NCI-H82 treated with DMSO at 0.1 percent for 48 hours (cell line): ENCODE data around the gene TPPP.
"Not testable (repeated sequence)": the region's sequence is repeated elsewhere in the genome, so short reads cannot be mapped to it uniquely, and the experiment has no call there.

Experiments used
- DNase-seq: peaks from one replicate; lab custom pipeline; 2025; ENCODE audit not compliant: unreplicated experiment; lab: John Stamatoyannopoulos, UW

Gene TPPP

DNA sequence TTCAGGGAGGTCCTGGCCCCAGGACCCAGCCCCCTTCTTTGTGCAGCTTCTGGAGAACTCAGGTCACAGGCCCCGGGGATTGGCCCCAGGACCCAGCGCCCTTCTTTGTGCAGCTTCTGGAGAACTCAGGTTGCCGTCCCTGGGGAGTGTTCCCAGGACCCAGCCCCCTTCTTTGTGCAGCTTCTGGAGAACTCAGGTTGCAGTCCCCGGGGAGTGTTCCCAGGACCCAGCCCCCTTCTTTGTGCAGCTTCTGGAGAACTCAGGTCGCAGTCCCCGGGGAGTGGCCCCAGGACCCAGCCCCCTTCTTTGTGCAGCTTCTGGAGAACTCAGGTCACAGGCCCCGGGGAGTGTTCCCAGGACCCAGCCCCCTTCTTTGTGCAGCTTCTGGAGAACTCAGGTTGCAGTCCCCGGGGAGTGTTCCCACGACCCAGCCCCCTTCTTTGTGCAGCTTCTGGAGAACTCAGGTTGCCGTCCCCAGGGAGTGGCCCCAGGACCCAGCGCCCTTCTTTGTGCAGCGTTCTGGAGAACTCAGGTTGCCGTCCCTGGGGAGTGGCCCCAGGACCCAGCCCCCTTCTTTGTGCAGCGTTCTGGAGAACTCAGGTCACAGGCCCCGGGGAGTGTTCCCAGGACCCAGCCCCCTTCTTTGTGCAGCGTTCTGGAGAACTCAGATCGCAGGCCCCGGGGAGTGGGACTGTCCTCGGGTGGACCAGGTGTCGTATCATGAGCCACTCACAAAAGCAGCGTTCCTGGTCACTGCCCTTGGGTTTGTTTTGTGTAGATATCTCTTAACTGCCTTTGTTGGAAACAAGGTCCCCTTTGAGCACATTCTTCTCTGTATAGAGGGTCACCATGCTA lies 64.6 kb downstream of the TPPP start:
- DNase-seq: not testable (repeated sequence)

DNA sequence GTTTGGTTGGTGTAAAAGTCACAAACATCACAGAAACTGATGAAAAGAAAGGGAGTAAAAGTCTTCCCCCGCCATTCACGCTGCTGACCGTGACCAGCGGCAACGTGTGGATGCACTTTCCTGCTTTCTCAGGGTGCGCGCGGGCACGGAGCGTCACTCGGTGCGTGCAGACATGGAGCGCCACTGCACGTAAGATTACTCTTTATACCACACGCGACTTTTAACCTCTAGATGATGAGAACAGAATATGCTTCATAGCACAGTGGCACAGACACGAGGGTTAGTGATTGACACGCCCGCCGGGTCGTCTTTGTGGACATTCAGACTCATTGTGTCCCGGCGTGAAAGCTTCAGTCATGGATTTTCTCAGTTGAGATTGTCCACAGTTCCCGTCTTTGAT lies 65.3 kb downstream of the TPPP start:
- no peak for DNase-seq

DNA sequence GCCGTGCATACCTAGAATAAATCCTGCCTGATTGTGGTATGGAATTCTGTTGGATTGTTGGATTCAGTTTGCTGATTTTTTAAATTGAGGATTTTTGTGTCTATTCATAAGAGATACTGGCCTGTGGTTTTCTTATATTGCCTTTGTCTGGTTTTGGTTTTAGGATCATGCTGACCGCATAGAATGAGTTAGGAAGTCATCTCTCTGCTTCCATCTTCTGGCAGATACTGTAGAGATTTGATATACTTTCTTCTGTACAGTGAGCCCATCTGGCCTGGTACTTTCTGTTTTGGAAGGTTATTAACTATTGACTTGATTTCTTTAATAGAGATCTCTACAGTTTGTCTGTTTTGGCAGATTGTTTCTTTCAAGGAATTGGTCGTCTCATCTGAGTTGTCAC lies 66.3 kb downstream of the TPPP start:
- no peak for DNase-seq

DNA sequence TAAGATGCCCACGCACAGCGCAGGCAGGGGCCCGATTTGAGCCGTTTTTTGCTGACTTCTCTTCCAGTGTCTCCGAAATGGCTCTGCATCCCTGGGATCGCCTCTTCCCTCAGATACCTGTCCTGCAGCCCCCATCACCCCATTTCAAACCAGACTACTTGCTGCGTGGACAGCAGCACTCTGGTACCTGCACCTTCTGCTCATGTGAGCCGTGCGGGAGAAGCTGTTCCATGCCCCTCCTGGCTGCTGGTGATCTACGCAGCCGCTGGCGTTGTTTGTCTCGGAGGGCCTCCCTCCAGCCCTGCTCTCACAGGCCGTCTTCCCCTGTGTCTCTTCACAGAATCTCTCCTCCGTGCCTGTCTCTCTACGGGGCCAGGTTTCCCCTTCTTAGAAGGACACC lies 67.6 kb downstream of the TPPP start:
- no peak for DNase-seq

DNA sequence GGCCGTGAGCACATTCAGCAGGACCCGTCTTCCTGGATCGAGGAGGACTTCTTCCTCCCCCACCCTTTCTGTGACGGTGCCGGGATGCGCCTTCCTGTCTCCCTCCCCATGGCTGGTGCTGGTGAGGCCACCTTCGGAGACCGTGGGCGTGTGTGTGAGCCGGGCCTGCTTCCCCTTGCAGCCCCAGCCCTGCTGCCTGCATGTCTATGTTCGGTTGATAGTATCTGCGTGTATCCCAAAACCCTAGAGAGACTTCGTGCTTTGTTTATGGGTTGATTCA lies 68.3 kb downstream of the TPPP start:
- DNase-seq: no peak

DNA sequence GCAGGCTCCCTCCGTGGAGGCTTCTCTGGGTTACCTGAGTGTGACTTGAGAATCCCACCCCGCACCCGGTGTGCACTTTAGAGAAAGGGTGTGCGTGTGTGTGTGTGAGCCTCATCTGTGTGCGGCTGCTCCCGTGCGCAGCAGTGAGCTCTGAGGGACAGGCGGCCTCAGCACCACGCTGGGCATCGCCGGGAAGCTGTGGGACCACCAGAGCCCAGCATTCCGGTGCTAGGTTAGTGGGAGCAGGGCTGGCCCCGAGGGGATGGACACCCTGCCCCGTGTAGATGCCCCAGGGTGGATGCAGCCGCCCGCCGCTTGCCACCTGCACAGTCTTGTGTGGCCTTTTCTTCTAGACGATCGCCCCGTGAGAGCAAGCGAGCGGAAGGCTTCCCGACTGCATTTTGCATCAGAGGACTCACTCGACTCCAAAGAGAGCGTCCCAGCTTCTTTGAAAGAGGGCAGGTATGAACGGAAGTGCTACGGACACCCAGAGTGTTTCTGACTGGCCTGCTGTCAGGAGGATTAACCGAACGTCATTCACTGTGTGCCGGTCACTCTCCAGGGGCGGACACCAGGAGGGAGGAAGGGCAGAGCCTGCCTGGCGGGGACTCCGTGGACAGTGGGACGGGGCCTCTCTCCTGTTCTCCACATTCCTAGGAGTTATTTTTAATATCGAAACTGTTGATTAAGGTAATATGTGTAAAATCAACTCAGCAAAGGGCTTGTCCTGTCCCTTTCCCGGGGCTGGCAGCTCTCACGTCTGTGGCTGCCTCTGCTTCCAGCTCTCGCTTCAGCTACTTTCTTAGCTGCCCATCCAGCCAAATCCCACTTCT lies 68.8 kb downstream of the TPPP start:
- DNase-seq: no peak

DNA sequence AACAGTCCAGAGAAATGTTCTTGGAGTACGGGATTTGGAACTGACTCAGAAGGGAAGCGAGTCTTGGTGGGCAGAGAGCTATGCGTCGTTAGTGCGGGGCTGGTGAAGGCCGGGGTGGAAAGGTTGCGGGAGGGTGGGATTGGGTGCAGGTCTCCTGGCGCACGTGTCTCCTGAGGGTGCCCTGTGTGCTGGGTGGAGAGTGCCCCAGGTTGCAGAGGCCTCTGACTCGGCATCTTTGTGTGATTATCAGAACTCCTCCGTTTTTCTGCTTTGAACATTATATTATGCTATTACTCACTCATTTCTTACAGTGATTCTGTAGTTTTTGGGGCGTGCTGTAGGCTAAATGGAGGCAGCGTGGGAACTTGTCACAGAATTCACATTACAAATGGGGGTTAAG lies 69.6 kb downstream of the TPPP start:
- no peak for DNase-seq

DNA sequence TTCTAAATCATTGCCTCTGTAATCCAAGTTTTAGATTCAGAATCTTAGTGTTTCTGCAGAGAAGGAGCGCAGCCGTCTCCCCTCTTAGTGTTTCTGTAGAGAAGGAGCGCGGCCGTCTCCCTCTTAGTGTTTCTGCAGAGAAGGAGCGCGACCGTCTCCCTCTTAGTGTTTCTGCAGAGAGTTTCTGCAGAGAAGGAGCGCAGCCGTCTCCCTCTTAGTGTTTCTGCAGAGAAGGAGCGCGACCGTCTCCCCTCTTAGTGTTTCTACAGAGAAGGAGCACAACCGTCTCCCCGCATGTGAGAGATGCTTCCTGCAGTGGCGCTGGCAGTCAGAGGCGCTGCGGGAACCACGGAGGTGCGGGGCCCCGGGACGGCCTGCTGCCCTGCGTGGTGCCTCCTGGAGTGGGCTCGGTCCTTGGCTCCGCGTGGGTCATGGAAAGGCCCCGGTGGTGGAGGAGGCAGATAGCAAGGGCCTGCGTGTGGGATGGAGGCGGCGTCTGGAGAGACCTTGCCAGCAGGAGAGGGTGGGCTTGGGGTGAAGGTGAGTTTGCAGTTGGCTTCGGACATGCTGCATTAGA lies 70.1 kb downstream of the TPPP start:
- DNase-seq: no peak

DNA sequence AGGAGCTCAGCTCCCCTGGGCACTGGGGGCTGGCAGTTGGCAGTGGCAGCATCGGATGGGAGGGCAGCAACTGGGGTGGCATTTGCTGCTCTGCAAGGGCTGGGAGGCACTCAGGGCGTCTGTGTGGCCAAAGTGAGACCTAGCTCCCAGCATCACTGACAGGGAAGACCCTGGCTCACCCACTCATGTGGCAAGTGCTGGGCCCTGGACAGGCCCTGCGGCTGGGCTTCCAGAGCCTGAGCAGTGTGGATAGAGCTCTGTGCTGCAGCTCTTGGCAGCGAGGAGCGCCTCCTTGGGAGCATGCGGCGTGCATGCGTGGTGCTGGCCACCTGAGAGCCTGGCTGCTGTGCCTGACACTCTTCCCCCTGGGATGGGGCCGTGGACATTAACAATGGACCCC lies 70.8 kb downstream of the TPPP start:
- DNase-seq: no peak

DNA sequence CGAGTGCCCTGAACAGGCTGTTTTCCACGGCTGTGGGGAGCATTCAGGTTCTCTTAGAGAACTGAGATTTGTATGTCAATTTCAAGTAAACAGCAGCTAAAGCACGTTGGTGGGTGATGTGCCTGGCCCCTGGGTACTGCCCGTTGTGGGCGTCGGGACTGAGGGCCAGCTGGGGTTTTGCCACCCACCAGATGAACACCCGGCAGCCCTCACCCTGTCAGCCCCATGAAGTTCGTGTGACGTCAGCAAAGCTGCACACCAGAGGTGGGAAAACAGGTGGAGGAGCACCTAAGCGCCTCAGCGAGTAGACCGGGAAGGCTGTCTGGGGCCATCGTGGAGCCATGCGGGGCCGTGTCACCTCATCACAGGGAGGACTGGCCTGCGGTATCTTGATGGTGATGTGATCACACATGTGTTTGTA lies 71.8 kb downstream of the TPPP start:
- no peak for DNase-seq

DNA sequence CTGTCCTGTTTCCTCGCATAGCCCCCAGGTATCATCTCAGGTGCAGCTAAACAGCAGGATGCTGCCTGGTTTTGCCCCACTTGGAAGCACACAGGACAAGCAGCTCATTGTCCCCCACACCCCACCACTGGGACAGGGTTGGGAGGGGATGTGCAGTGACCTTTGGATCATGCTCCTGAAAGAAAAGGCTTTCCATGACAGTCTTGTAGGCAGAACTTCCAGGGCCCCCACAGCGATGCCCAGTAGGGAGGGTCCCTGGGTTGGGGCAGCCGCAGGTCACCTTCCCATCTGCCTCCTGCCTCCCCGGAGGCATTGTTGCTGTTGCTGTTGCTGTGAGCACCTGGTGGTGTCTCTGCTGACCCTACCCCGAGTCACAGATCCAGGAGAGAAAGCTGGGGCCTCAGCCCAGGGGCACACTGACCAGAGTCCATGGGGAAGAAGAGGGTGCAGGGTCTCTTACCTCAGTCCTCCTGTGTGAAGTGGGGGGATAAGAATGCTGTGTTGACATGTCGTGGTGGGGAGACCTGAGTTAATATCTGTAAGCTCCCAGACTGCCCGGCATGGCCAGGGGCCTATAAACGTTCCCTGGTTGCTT lies 72.5 kb downstream of the TPPP start:
- DNase-seq: no peak

DNA sequence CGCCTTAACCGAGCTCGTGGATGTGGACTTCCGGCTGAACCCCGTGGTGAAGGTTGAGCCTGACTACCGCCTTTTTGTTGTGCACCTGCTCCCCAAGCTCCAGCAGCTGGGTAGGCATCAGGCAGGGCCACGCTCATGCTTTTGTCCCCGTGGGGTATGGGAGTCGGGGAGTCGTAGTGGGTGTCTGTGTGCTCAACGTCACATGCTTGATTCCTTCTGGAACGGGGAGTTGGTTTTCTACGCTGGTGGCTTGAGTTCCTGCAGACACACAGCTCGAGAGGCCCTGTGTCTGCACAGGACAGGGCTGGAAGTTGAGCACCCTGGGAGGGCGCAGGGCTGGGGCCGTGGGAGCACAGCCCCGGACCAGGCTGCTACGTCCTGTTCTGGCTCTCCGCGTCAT lies 73.0 kb downstream of the TPPP start:
- DNase-seq: no peak

DNA sequence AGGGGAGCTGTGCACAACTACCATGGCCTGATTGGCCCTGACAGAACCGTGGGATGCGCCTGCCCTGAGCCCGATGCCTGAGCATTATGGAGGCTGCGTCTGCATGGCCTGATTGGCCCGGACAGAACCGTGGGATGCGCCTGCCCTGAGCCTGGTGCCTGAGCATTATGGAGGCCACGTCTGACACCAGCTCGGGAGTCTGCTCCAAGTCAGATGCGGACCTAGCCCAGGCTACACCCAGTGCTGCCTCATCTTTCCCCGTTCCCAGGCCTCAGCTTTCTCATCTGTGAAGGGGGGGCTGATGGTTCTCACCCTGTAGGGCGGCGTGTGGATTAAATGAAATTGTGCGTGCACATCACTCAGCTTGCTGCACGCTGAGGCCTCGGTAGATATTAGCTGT lies 73.7 kb downstream of the TPPP start:
- no peak for DNase-seq

DNA sequence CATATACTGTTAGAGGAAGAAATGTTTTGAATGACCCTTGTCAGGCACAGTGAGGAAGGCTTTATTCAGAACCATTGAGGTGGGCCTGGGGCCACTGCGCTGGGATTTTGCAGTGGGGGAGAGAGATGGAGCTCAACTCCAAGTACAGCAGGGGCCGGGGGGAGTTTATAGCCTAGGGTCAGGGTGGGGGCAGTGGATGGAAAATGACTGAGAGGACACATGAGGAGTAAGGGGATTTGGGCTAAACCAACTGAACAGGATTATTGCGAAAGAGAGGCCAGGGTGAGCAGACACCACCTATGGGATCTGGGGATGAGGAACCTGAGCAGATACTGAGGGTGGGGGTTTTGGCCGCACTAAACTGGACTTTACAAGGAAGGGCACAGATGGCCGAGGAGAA lies 74.7 kb downstream of the TPPP start:
- DNase-seq: no peak

DNA sequence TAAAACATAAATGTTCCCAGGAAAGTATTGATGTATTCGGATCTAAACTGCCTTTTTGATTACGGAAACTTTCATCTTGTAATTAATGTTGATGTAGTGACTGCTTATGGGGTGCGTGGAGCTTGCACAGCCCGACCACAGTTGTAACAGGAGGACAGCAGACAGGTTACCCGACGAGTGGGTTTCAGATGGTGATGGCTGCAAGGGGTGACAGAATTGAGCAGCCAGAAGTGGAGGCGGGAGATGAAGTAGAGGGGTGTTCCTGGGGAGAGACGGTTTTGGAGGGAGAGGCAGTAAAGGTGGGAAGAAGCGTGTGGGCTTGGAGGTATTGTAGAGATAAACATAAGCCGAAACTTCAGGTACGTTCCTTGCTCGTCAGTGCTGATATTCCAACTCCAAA lies 75.3 kb downstream of the TPPP start:
- no peak for DNase-seq

DNA sequence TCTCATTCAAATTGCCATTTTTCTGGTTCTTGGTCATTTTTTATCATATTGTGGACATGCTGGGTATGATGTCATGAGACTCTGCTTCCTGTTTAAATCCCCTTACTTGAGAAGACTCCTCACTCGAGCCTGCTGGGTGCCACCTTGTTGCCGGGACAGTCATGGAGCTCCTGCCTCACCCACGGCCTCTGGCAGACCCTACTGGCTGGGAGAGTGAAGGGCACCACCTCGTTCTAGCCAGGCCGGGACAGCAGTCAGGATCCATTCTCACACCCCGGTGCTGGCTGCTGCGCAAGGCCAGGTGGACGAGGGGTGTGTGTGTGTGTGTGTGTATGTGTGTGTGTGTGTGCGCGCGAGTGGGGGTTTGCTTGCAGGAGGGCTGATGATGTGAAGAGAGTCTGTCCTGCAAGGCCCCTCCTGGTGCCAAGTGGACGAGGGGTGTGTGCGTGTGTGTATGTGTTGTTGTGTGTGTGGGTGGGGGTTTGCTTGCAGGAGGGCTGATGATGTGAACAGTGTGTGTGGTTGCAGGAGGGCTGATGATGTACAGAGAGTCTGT lies 76.6 kb downstream of the TPPP start:
- no peak for DNase-seq

DNA sequence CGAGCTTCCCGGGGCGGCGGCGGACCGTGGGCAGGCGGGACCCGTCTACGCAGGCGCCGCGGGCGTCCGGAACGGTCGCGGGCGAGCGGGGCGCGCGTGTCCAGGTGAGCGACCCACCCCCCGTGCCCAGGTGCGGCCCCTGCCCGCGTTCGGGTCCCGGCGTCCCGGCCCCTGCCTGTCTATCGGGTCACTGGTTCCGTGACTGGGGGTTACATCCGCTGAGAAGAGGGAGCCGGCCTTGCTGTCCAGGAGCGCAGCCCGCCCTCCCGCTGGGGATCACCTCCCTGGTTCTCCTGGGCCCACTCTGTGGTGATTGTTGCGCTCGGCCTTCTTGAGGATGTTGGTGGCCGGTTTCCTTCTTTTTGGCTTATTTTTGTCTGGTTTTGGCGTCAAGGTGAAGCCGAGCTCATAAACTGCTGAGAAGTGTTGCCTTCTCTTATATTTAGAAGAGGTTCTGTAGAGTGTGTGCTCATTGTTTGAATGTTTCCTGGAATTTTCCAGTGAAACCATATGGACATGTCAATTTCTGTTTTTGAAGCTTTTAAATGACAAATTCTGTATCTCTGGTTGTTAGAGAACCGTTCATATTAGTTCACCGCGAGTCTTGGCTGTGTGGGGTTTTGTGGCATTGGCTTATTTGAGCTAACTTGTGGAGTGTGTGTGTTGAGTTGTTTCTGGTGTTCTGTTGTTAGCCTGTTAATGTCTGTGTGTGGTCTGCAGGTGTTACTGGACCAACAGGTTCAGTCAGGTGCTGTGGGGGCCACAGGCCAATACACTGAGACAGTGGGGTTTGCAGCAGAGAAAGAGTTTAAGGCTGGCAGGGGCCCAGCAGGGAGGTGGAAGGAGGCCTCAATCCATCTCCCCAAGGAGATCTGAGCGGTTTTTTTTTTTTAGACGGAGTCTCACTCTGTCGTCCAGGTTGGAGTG lies 80.4 kb downstream of the TPPP start:
- no peak for DNase-seq

DNA sequence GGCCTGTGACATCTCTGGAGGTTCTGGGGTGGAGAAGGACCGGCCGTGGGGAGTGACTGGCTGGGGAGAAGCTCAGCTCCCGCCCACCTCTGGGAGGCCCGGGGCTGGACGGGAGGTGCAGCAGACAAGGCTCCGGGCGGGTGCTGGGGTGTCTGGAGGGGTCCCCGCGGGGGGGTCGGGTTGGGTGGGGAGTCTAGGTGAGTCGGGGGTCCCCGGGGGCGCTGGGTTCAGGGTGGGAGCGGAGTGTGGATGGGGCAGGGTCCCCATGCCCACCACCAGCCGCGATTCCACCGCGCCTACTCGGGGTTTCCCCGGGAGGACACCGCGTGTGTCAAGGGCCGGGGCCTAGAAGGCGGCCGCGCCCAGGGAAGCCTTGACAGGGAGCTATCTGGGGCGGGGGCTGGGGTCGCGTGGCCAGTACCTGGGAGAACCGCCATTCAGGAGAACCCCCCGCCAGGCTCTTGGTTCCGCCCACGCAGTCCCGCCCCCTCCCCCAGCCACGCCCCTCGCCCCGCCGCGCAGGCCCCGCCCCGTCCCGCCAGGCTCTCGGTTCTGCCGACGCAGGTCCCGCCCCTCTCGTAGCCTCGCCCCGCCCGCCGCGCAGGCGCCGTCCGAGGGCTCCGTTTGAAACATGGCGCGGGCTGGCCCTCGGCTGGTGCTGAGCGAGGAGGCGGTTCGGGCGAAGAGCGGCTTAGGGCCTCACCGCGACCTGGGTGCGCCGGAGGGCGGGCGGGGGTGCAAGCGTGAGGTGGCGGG lies 81.2 kb downstream of the TPPP start, which contains the start of gene CEP72:
Gene CEP72 (plus strand): TSS at position 610 of the 756 bp plus-strand sequence. CDS start 22 bp downstream, at position 632.
- peak; percentile 62 for DNase-seq
